IMR-90 (cell line): ENCODE measurements around the gene MAGI1. TPM values are rescaled to one million over a fixed set of nuclear protein-coding genes. Genes with fewer than 3 reads are reported as not detected.

Experiments used
- ATAC-seq: fragments of 200-7000 bp; cut with Tn5 transposase; 2 replicates; pipeline ENCODE4 v1.9.1; 2020; ENCODE audit warnings: low read depth, mild to moderate bottlenecking, moderate library complexity
- BruUV-seq: library from RNA; stranded (reverse); fragments of 400-500 nt; replicated peaks from 2 replicates; lab custom pipeline; 2021; lab: Mats Ljungman, UMichigan
- CTCF ChIA-PET: fragments of 300-600 bp; formaldehyde crosslinking; extraction: SDS; loops from one replicate; lab custom pipeline; 2021; ENCODE audit warnings: antibody characterized with exemption; lab: Yijun Ruan, JAX
- POLR2A ChIA-PET: fragments of 300-600 bp; sonication (Branson Sonifier 250); formaldehyde crosslinking; loops from one replicate; lab custom pipeline; 2022; ENCODE audit warnings: antibody characterized with exemption; ENCODE audit not compliant: unreplicated experiment; lab: Charles Lee
- DNase-seq: peaks from one replicate; pipeline ENCODE4 v3.0.0; 2013
- H2AFZ ChIP-seq: replicated peaks from 2 replicates; pipeline ENCODE3; 2013; ENCODE audit warnings: low read length, mild to moderate bottlenecking; ENCODE audit not compliant: poor library complexity
- H2AK5ac ChIP-seq: 2 replicates; pipeline ENCODE4 v1.6.1; 2013; ENCODE audit warnings: low read depth, low read length, inconsistent platforms
- H2AK9ac ChIP-seq: replicated peaks from 2 replicates; pipeline ENCODE3; 2013; ENCODE audit warnings: mild to moderate bottlenecking, low read depth, low read length, moderate library complexity; ENCODE audit not compliant: poor library complexity
- H2BK120ac ChIP-seq: 2 replicates; pipeline ENCODE4 v1.6.1; 2013; ENCODE audit warnings: low read depth, low read length, inconsistent platforms
- H2BK15ac ChIP-seq: 3 replicates; pipeline ENCODE4 v1.6.1; 2013; ENCODE audit warnings: low read depth, low read length, inconsistent platforms
- H2BK20ac ChIP-seq: 2 replicates; pipeline ENCODE4 v1.6.1; 2013; ENCODE audit warnings: low read depth, mild to moderate bottlenecking, inconsistent platforms, low read length, moderate library complexity
- H2BK5ac ChIP-seq: 2 replicates; pipeline ENCODE4 v1.6.1; 2013; ENCODE audit warnings: mild to moderate bottlenecking, low read depth, low read length, inconsistent platforms; ENCODE audit not compliant: poor library complexity, severe bottlenecking
- H3K14ac ChIP-seq: replicated peaks from 2 replicates; pipeline ENCODE4 v1.6.1; 2013; ENCODE audit warnings: low read depth, low read length, inconsistent platforms
- H3K18ac ChIP-seq: 2 replicates; pipeline ENCODE4 v1.6.1; 2013; ENCODE audit warnings: low read depth, low read length, control low read depth
- H3K23ac ChIP-seq: 2 replicates; pipeline ENCODE4 v1.6.1; 2013; ENCODE audit warnings: low read depth, low read length, inconsistent platforms
- H3K27ac ChIP-seq: 2 replicates; pipeline ENCODE4 v1.5.1; 2013; ENCODE audit warnings: mild to moderate bottlenecking, control low read depth, low read length; ENCODE audit not compliant: insufficient read depth
- H3K27me3 ChIP-seq: 2 replicates; pipeline ENCODE4 v1.6.1; 2013; ENCODE audit warnings: low read length; ENCODE audit not compliant: control insufficient read depth, insufficient read depth
- H3K36me3 ChIP-seq: 2 replicates; pipeline ENCODE4 v1.6.1; 2013; ENCODE audit warnings: low read length, mixed read lengths; ENCODE audit not compliant: control insufficient read depth, insufficient read depth
- H3K4ac ChIP-seq: 2 replicates; pipeline ENCODE4 v1.6.1; 2013; ENCODE audit warnings: low read depth, low read length, inconsistent platforms
- H3K4me1 ChIP-seq: 2 replicates; pipeline ENCODE4 v1.6.1; 2013; ENCODE audit warnings: low read length, mixed read lengths; ENCODE audit not compliant: control insufficient read depth, insufficient read depth
- H3K4me2 ChIP-seq: 2 replicates; pipeline ENCODE4 v1.6.1; 2013; ENCODE audit warnings: low read depth, mild to moderate bottlenecking, control low read depth, low read length, moderate library complexity
- H3K4me3 ChIP-seq: 2 replicates; pipeline ENCODE4 v1.5.1; 2013; ENCODE audit warnings: low read depth, mild to moderate bottlenecking, control low read depth, low read length, moderate library complexity; ENCODE audit not compliant: insufficient read depth
- H3K56ac ChIP-seq: 2 replicates; pipeline ENCODE4 v1.6.1; 2013; ENCODE audit warnings: low read length, inconsistent platforms; ENCODE audit not compliant: insufficient read depth; ENCODE audit errors: extremely low read depth
- H3K79me1 ChIP-seq, 2 experiments: 2 replicates each; pipeline ENCODE4 v1.6.1; 2013; ENCODE audit warnings: low read length in 2 of 2, inconsistent platforms in 1 of 2, low read depth in 1 of 2
- H3K9ac ChIP-seq: 2 replicates; pipeline ENCODE4 v1.6.1; 2013; ENCODE audit warnings: low read depth, low read length, control low read depth
- H3K9me1 ChIP-seq: 2 replicates; pipeline ENCODE4 v1.6.1; 2013; ENCODE audit warnings: low read length, inconsistent platforms; ENCODE audit not compliant: insufficient read depth
- H3K9me3 ChIP-seq: 2 replicates; pipeline ENCODE4 v1.6.1; 2013; ENCODE audit warnings: low read length; ENCODE audit not compliant: control insufficient read depth, insufficient read depth
- H4K20me1 ChIP-seq: 2 replicates; pipeline ENCODE4 v1.6.1; 2013; ENCODE audit warnings: low read length, inconsistent platforms; ENCODE audit not compliant: insufficient read depth
- H4K5ac ChIP-seq: 2 replicates; pipeline ENCODE4 v1.6.1; 2013; ENCODE audit warnings: mild to moderate bottlenecking, low read depth, low read length, control low read depth
- H4K8ac ChIP-seq, 2 experiments: 2 replicates each; pipeline ENCODE4 v1.6.1; 2013; ENCODE audit warnings: low read depth in 2 of 2, low read length in 2 of 2, control low read depth in 1 of 2, inconsistent platforms in 1 of 2
- H4K91ac ChIP-seq: 2 replicates; pipeline ENCODE4 v1.6.1; 2013; ENCODE audit warnings: low read depth, low read length, inconsistent platforms; ENCODE audit not compliant: insufficient read depth
- BHLHE40 ChIP-seq: fragments of 150-350 bp; IDR thresholded peaks from 2 replicates; pipeline ENCODE4 v1.6.1; 2016; ENCODE audit warnings: mild to moderate bottlenecking, low read depth, low read length
- CEBPB ChIP-seq: IDR thresholded peaks from 2 replicates; pipeline ENCODE4 v1.6.1; 2012; ENCODE audit warnings: low read depth, low read length, improper control_type of control experiment
- CHD1 ChIP-seq: IDR thresholded peaks from 2 replicates; pipeline ENCODE4 v1.6.1; 2012; ENCODE audit warnings: low read depth, low read length, improper control_type of control experiment
- CTCF ChIP-seq: conservative IDR thresholded peaks from 2 replicates; pipeline ENCODE4 v1.5.1; 2012; ENCODE audit warnings: mild to moderate bottlenecking, low read depth, low read length, improper control_type of control experiment
- FOS ChIP-seq: fragments of 150-350 bp; IDR thresholded peaks from 2 replicates; pipeline ENCODE4 v1.6.1; 2016; ENCODE audit warnings: low read depth, low read length
- MAFK ChIP-seq: IDR thresholded peaks from 2 replicates; pipeline ENCODE4 v1.6.1; 2012; ENCODE audit warnings: low read depth, low read length, improper control_type of control experiment
- MAZ ChIP-seq: IDR thresholded peaks from 2 replicates; pipeline ENCODE4 v1.6.1; 2012; ENCODE audit warnings: low read depth, mild to moderate bottlenecking, low read length, improper control_type of control experiment, moderate library complexity, borderline replicate concordance
- MXI1 ChIP-seq: IDR thresholded peaks from 2 replicates; pipeline ENCODE4 v1.6.1; 2012; ENCODE audit warnings: low read depth, mild to moderate bottlenecking, low read length, moderate library complexity, borderline replicate concordance
- NFE2L2 ChIP-seq: fragments of 150-350 bp; IDR thresholded peaks from 2 replicates; pipeline ENCODE4 v1.6.1; 2016; ENCODE audit warnings: low read depth, mild to moderate bottlenecking, low read length
- POLR2A ChIP-seq: IDR thresholded peaks from 2 replicates; pipeline ENCODE4 v1.6.1; 2012; ENCODE audit warnings: mild to moderate bottlenecking, low read depth, low read length
- RCOR1 ChIP-seq: IDR thresholded peaks from 2 replicates; pipeline ENCODE4 v1.6.1; 2012; ENCODE audit warnings: mild to moderate bottlenecking, low read length, improper control_type of control experiment; ENCODE audit not compliant: insufficient replicate concordance
- RFX5 ChIP-seq: IDR thresholded peaks from 2 replicates; pipeline ENCODE4 v1.8.0; 2012; ENCODE audit warnings: low read depth, mild to moderate bottlenecking, low read length, moderate library complexity
- SMC3 ChIP-seq: fragments of 150-350 bp; IDR thresholded peaks from 2 replicates; pipeline ENCODE4 v1.6.1; 2016; ENCODE audit warnings: low read depth, mild to moderate bottlenecking, antibody characterized with exemption, low read length, moderate library complexity
- USF2 ChIP-seq: fragments of 150-350 bp; IDR thresholded peaks from 2 replicates; pipeline ENCODE4 v1.6.1; 2017; ENCODE audit warnings: mild to moderate bottlenecking, antibody characterized with exemption, low read length, low read depth
- WGBS, 2 experiments: methylation state at CpG; one replicate each; pipeline versions ENCODE4 v1.1.5 to v1.1.7; 2013; ENCODE audit warnings: missing lambda C conversion rate in 2 of 2; ENCODE audit not compliant: insufficient read length in 1 of 2; ENCODE audit errors: extremely low coverage in 2 of 2; 5-methylcytosine and 5-hydroxymethylcytosine counted together
- dilution Hi-C: fragments of 300-500 bp; cut with HindIII; formaldehyde crosslinking; loops from one replicate; pipeline ENCODE4 v1.14.3; 2018; ENCODE audit warnings: low sequenced_read_pairs; ENCODE audit not compliant: unreplicated experiment
- in situ Hi-C: fragments of 300-500 bp; cut with MboI; formaldehyde crosslinking; loops from 3 replicates; pipeline ENCODE4 v1.14.3; 2019; ENCODE audit warnings: low sequenced_read_pairs, inconsistent platforms, mixed read lengths
- intact Hi-C: fragments of 100-400 bp; cut with micrococcal nuclease; formaldehyde crosslinking; loops from 2 replicates; pipeline ENCODE4 v1.10.0; 2022
- polyA plus RNA-seq, 3 experiments: library from polyadenylated mRNA; depleted of rRNA; stranded (reverse); fragments of >200 nt; gene quantifications; 2 replicates each; pipeline ENCODE4 v1.2.3, GENCODE V29; 2012; ENCODE audit warnings: low replicate concordance in 1 of 3
- total RNA-seq: library from RNA; depleted of rRNA; stranded (reverse); fragments of >200 nt; gene quantifications from 2 replicates; pipeline ENCODE4 v1.2.3, GENCODE V29; 2012

MAGI1 gene
- total and polyA plus RNA-seq, 2 of the 4 experiments (the other 2 are of a cell fraction): 14.5 to 24.2 TPM

GRCh38 chr3:66068255-66068654 lies 29.5 kb upstream of the MAGI1 start:
- Histone ChIP-seq H3K23ac (no peak overlapping the region), H3K9me3 (peaks cover 6% of the 10 kb centered on the region), H3K56ac (no peak overlapping the region), H3K14ac (no peak overlapping the region), H3K4me1 (no peaks in the 10 kb centered on the region), H4K91ac (no peak overlapping the region), H2BK20ac (no peak overlapping the region), H2BK15ac (no peak overlapping the region), H2AFZ (no peak overlapping the region), H2BK120ac (no peak overlapping the region), H2BK5ac (no peak overlapping the region), H4K20me1 (no peaks in the 10 kb centered on the region), H3K79me1 (no peaks in the 10 kb centered on the region), H3K18ac (no peak overlapping the region), H4K8ac (no peak overlapping the region), H3K9me1 (no peaks in the 10 kb centered on the region), H3K4me2 (no peak overlapping the region), H3K4ac (no peak overlapping the region), H3K4me3 (no peak overlapping the region), H3K27me3 (no peaks in the 10 kb centered on the region), H3K27ac (no peak overlapping the region), H2AK5ac (no peak overlapping the region), H4K5ac (no peak overlapping the region), H3K36me3 (no peaks in the 10 kb centered on the region), H2AK9ac (no peak overlapping the region), H3K9ac (no peak overlapping the region)
- ChIA-PET POLR2A (no interaction called here), CTCF (interaction anchor here (0.5 kb wide), 1 partner anchor 294 kb away, joined by 3 read pairs; no protein-coding TSS in a partner anchor)
- no CpG with 5 or more reads among the region's 4 CpGs for WGBS, 2 experiments
- TF ChIP-seq POLR2A: no peak
- no peak for TF ChIP-seq MAFK
- TF ChIP-seq RCOR1: no peak
- TF ChIP-seq RFX5: no peak
- TF ChIP-seq USF2: no peak
- TF ChIP-seq CHD1: no peak
- no peak for TF ChIP-seq CTCF
- no peak for TF ChIP-seq FOS
- TF ChIP-seq MXI1: no peak
- no peak for TF ChIP-seq SMC3
- TF ChIP-seq NFE2L2: no peak
- no peak for TF ChIP-seq MAZ
- TF ChIP-seq BHLHE40: no peak
- no peak for TF ChIP-seq CEBPB
- ATAC-seq (no peak), DNase-seq (no peak)
- in situ Hi-C loops: no loop called here
- intact Hi-C loops: no loop called here
- dilution Hi-C loops: no loop called here
- BruUV-seq: no TSS peak
